HG02981 (cell line): ENCODE data around the gene HYAL3.

Experiments
- ATAC-seq: cut with Tn5 transposase; IDR thresholded peaks from one replicate; pipeline ENCODE4 v1.9.1; 2021; ENCODE audit warnings: mild to moderate bottlenecking, moderate library complexity; ENCODE audit not compliant: unreplicated experiment

HYAL3 gene

GRCh38 chr3:50330330-50330729, 31.1 kb upstream of the HYAL3 start:
- no peak for ATAC-seq

GRCh38 chr3:50327943-50328691, 28.9 kb upstream of the HYAL3 start, which contains the start of gene TUSC2:
TSS of gene TUSC2 (minus strand) at chr3:50328223. CDS start at chr3:50328099, 124 bp downstream.
- ATAC-seq = peak; percentile 79

- no peak for ATAC-seq
Observed at GRCh38 chr3:50327129-50327528, 27.9 kb upstream of the HYAL3 start.

- ATAC-seq = no peak
Observed at GRCh38 chr3:50326182-50326541, 27.0 kb upstream of the HYAL3 start.

- no peak for ATAC-seq
Observed at GRCh38 chr3:50325497-50326181, 26.4 kb upstream of the HYAL3 start.

- ATAC-seq = no peak
Observed at GRCh38 chr3:50325113-50325480, 25.9 kb upstream of the HYAL3 start.

- ATAC-seq = no peak
Observed at GRCh38 chr3:50324351-50325112, 25.3 kb upstream of the HYAL3 start.

GRCh38 chr3:50323614-50324199, 24.5 kb upstream of the HYAL3 start:
- ATAC-seq = no peak

GRCh38 chr3:50323092-50323600, 23.9 kb upstream of the HYAL3 start:
- no peak for ATAC-seq

- ATAC-seq = no peak
Observed at GRCh38 chr3:50322386-50323091, 23.3 kb upstream of the HYAL3 start, which contains the start of gene HYAL2. TSS of gene HYAL2 (minus strand) at chr3:50322745. CDS start at chr3:50320489, 2,256 bp downstream.

- no peak for ATAC-seq
Observed at GRCh38 chr3:50322115-50322385, 22.8 kb upstream of the HYAL3 start.

GRCh38 chr3:50321336-50322114, 22.3 kb upstream of the HYAL3 start:
- peak; percentile 78 for ATAC-seq

GRCh38 chr3:50320853-50321335, 21.7 kb upstream of the HYAL3 start:
- ATAC-seq = peak; percentile 36

- ATAC-seq = no peak
Observed at GRCh38 chr3:50319894-50320625, 20.9 kb upstream of the HYAL3 start.

GRCh38 chr3:50319181-50319893, 20.1 kb upstream of the HYAL3 start:
- ATAC-seq = no peak

- ATAC-seq = no peak
Observed at GRCh38 chr3:50318615-50319014, 19.4 kb upstream of the HYAL3 start.

- ATAC-seq = no peak
Observed at GRCh38 chr3:50318163-50318562, 19.0 kb upstream of the HYAL3 start.

- no peak for ATAC-seq
Observed at GRCh38 chr3:50317300-50317699, 18.1 kb upstream of the HYAL3 start.
